Kidney tubule cell (primary cell): ENCODE data around the gene GSTM2.
"Not testable (repeated sequence)": the region's sequence is repeated elsewhere in the genome, so short reads cannot be mapped to it uniquely, and the experiment has no call there.

Experiments
- DNase-seq: peaks from one replicate; pipeline ENCODE4 v3.0.0-alpha.2; 2018; ENCODE audit warnings: low spot score

The GSTM2 gene

GRCh38 chr1:109644670-109645069 is 23.2 kb upstream of the GSTM2 start:
- no peak for DNase-seq

- DNase-seq: no peak
Observed at GRCh38 chr1:109649491-109649914, 18.4 kb upstream of the GSTM2 start.

GRCh38 chr1:109650609-109651008 is 17.2 kb upstream of the GSTM2 start:
- DNase-seq: no peak

- DNase-seq: no peak
Observed at GRCh38 chr1:109652402-109652801, 15.5 kb upstream of the GSTM2 start.

GRCh38 chr1:109653306-109653705 is 14.6 kb upstream of the GSTM2 start:
- DNase-seq: no peak

GRCh38 chr1:109654519-109654918 is 13.3 kb upstream of the GSTM2 start:
- no peak for DNase-seq

GRCh38 chr1:109655615-109656519 is 12.0 kb upstream of the GSTM2 start, which contains the start of gene GSTM4:
Gene GSTM4 (plus strand): TSS chr1:109656099. CDS start chr1:109656390, 291 bp downstream.
- DNase-seq: peak; percentile 65

- no peak for DNase-seq
Observed at GRCh38 chr1:109657395-109657794, 10.5 kb upstream of the GSTM2 start.

- no peak for DNase-seq
Observed at GRCh38 chr1:109657970-109658369, 9.9 kb upstream of the GSTM2 start.

GRCh38 chr1:109658533-109659042 is 9.3 kb upstream of the GSTM2 start:
- DNase-seq: no peak

- DNase-seq: peak; percentile 60
Observed at GRCh38 chr1:109659145-109659544, 8.7 kb upstream of the GSTM2 start.

GRCh38 chr1:109659997-109660690 is 7.7 kb upstream of the GSTM2 start:
- DNase-seq: peak; percentile 65

- DNase-seq: not testable (repeated sequence)
Observed at GRCh38 chr1:109660691-109661026, 7.2 kb upstream of the GSTM2 start.

- DNase-seq: no peak
Observed at GRCh38 chr1:109661391-109661790, 6.5 kb upstream of the GSTM2 start.

- no peak for DNase-seq
Observed at GRCh38 chr1:109664671-109665070, 3.2 kb upstream of the GSTM2 start.

GRCh38 chr1:109668123-109668775 is 392 bp downstream of the GSTM2 start:
- DNase-seq: peak; percentile 1

- DNase-seq: peak; percentile 0
Observed at GRCh38 chr1:109669246-109669948, 1.5 kb downstream of the GSTM2 start.

GRCh38 chr1:109669949-109670302 is 2.1 kb downstream of the GSTM2 start:
- peak; percentile 0 for DNase-seq

GRCh38 chr1:109671067-109671466 is 3.2 kb downstream of the GSTM2 start:
- peak; percentile 0 for DNase-seq

- not testable (repeated sequence) for DNase-seq
Observed at GRCh38 chr1:109673861-109674260, 6.0 kb downstream of the GSTM2 start.

- peak; percentile 0 for DNase-seq
Observed at GRCh38 chr1:109676683-109677381, 9.0 kb downstream of the GSTM2 start.
